Left ventricle myocardium superior (tissue), 1 donor: Measurements from ENCODE around the gene NCAPD2. TPM values are rescaled to one million over a fixed set of nuclear protein-coding genes. Genes with fewer than 3 reads are reported as not detected.
"Not testable (repeated sequence)": the region's sequence is repeated elsewhere in the genome, so short reads cannot be mapped to it uniquely, and the experiment has no call there.

ENCODE experiments used
- ATAC-seq: fragments of 200-7000 bp; cut with Tn5 transposase; one replicate; pipeline ENCODE4 v1.9.1; 2020; ENCODE audit warnings: mild to moderate bottlenecking, moderate library complexity
- DNase-seq: peaks from one replicate; pipeline ENCODE4 v3.0.0-alpha.2; 2020
- intact Hi-C: fragments of 100-400 bp; cut with micrococcal nuclease; formaldehyde crosslinking; loops from one replicate; pipeline ENCODE4 v1.11.0; 2022
- total RNA-seq: library from RNA; stranded (reverse); fragmentation: NEBNext Ultra II Directional; extraction: Animal tissue kit (Norgen Biotek cat#: 25700); gene quantifications from one replicate; pipeline ENCODE4 v1.2.1, GENCODE V29; 2021
- donor health status: DM: no; HTN: yes; CAD: no; lungs with severe emphysema.

The NCAPD2 gene
- total RNA-seq, 1 donor from 2014 or later = 13.1 TPM

DNA sequence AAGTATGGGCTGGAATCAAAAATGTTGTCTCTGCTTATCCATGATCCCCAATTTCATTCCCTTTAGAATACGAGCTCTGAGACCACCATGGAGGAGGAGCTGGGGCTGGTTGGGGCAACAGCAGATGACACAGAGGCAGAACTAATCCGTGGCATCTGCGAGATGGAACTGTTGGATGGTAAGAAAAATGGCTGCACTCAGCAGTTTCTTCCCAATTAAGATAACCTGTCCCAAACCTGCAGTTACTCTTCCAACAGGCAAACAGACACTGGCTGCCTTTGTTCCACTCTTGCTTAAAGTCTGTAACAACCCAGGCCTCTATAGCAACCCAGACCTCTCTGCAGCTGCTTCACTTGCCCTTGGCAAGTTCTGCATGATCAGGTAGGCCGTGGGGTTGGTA, 33.8 kb downstream of the NCAPD2 start:
- DNase-seq = no peak
- intact Hi-C loops = no loop called here
- ATAC-seq = no peak

DNA sequence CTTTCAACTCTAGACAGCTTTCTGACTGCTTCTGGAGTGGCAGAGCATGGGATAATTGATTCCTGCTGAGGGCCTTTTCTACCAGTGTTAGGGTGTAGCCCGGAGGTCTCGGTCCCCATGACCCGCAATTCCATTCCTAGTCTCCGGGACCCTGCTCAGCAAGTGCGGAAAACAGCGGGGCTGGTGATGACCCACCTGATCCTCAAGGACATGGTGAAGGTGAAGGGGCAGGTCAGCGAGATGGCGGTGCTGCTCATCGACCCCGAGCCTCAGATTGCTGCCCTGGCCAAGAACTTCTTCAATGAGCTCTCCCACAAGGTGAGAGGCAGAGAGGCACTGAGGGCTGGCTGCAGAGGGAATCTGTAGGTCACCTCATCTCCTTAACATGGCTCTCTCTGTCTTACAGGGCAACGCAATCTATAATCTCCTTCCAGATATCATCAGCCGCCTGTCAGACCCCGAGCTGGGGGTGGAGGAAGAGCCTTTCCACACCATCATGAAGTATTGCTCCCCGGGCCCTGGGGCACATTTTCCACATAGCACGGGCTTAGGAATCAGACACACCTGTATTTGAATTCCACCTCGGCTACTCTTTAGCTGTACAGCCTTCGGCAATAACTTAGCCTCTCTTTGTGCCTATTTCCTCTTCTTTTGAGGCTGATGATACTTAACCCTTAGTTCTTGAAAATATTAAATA, 34.8 kb downstream of the NCAPD2 start:
- DNase-seq = no peak
- ATAC-seq = no peak
- intact Hi-C loops = no loop called here

DNA sequence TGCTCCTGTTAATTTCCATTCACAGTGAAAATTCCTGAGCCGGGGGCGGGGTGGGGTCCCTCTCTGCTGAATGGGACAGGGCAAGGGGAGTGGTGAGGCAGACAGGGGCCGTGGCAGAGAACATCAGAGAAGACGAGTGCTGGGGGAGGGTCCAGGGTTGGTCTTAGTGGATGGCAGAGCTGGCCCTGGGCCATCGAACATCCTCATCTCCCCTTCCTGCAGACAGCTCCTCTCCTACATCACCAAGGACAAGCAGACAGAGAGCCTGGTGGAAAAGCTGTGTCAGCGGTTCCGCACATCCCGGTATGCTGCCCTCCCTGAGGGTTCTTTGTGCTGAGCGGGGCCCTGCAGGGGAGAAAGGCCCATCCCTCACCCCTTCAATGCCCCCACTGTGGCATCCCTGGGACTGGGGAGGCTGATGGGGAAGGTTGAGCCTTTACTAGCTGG, 35.4 kb downstream of the NCAPD2 start:
- ATAC-seq = no peak
- intact Hi-C loops = no loop called here
- no peak for DNase-seq

DNA sequence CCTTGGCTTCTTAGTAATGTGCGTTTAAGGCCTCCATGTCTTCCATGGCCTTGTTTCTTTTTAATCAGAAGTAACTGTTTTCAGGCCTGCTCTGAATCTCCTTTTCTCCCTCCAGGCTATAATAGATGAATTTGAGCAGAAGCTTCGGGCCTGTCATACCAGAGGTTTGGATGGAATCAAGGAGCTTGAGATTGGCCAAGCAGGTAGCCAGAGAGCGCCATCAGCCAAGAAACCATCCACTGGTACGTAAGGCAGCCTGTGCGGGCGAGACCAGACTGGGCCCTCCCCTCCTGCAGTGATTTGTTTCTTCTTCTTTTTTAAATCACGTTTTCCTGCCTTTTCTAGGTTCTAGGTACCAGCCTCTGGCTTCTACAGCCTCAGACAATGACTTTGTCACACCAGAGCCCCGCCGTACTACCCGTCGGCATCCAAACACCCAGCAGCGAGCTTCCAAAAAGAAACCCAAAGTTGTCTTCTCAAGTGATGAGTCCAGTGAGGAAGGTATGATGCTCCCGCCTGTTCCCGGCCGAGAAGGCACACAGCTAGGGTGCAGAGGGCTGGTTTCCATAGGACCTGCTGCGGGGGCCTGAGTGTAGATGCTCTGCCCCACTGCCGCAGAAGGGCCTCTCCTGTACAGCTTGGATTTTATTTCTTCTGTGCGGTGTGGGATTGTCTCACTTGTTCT, 36.8 kb downstream of the NCAPD2 start:
- no peak for ATAC-seq
- intact Hi-C loops = no loop called here
- no peak for DNase-seq

- ATAC-seq (no peak), DNase-seq (peak; percentile 58)
- intact Hi-C loops = no loop called here
Measured at GRCh38 chr12:6532051-6532926, 38.4 kb downstream of the NCAPD2 start.

DNA sequence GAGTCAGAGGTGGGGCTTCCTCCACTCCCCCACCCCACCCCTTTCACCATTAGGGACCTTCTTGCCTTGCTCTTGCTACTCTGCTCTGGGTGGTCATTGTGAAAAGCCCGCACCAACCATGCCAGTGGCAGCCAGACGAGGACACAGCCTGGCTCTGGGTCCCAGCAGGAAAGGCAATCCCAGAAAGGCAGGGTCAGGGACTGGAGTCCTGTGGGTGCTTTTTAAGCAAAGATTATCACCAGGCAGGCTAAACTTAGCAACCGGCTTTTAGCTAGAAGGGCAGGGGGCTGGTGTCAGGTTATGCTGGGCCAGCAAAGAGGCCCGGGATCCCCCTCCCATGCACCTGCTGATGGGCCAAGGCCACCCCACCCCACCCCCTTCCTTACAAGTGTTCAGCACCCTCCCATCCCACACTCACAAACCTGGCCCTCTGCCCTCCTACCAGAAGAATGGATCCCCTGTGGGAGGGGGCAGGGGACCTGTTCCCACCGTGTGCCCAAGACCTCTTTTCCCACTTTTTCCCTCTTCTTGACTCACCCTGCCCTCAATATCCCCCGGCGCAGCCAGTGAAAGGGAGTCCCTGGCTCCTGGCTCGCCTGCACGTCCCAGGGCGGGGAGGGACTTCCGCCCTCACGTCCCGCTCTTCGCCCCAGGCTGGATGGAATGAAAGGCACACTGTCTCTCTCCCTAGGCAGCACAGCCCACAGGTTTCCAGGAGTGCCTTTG, 39.2 kb downstream of the NCAPD2 start:
- intact Hi-C loops = no loop called here
- peak; percentile 62 for ATAC-seq

DNA sequence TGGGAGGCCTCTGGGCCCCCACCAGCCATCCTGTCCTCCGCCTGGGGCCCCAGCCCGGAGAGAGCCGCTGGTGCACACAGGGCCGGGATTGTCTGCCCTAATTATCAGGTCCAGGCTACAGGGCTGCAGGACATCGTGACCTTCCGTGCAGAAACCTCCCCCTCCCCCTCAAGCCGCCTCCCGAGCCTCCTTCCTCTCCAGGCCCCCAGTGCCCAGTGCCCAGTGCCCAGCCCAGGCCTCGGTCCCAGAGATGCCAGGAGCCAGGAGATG, 39.7 kb downstream of the NCAPD2 start:
- intact Hi-C loops = no loop called here
- ATAC-seq = no peak

More for the DNA sequence above, 39.2 kb downstream of the NCAPD2 start:
- peak; percentile 85 for DNase-seq

GRCh38 chr12:6533923-6534694, 40.2 kb downstream of the NCAPD2 start, which contains the start of gene GAPDH:
Gene GAPDH (plus strand): TSS chr12:6534517. CDS start chr12:6534833, 316 bp downstream.
- intact Hi-C loops = no loop called here
- ATAC-seq (peak; percentile 80), DNase-seq (peak; percentile 96)

More for the DNA sequence above, 39.7 kb downstream of the NCAPD2 start:
- no peak for DNase-seq

DNA sequence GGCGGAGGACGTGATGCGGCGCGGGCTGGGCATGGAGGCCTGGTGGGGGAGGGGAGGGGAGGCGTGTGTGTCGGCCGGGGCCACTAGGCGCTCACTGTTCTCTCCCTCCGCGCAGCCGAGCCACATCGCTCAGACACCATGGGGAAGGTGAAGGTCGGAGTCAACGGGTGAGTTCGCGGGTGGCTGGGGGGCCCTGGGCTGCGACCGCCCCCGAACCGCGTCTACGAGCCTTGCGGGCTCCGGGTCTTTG, 40.7 kb downstream of the NCAPD2 start:
- DNase-seq = no peak
- intact Hi-C loops = no loop called here
- peak; percentile 41 for ATAC-seq

DNA sequence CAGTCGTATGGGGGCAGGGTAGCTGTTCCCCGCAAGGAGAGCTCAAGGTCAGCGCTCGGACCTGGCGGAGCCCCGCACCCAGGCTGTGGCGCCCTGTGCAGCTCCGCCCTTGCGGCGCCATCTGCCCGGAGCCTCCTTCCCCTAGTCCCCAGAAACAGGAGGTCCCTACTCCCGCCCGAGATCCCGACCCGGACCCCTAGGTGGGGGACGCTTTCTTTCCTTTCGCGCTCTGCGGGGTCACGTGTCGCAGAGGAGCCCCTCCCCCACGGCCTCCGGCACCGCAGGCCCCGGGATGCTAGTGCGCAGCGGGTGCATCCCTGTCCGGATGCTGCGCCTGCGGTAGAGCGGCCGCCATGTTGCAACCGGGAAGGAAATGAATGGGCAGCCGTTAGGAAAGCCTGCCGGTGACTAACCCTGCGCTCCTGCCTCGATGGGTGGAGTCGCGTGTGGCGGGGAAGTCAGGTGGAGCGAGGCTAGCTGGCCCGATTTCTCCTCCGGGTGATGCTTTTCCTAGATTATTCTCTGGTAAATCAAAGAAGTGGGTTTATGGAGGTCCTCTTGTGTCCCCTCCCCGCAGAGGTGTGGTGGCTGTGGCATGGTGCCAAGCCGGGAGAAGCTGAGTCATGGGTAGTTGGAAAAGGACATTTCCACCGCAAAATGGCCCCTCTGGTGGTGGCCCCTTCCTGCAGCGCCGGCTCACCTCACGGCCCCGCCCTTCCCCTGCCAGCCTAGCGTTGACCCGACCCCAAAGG, 41.2 kb downstream of the NCAPD2 start:
- ATAC-seq (peak; percentile 17), DNase-seq (peak; percentile 84)
- intact Hi-C loops = no loop called here

DNA sequence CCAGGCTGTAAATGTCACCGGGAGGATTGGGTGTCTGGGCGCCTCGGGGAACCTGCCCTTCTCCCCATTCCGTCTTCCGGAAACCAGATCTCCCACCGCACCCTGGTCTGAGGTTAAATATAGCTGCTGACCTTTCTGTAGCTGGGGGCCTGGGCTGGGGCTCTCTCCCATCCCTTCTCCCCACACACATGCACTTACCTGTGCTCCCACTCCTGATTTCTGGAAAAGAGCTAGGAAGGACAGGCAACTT, 41.7 kb downstream of the NCAPD2 start:
- intact Hi-C loops = no loop called here
- no peak for ATAC-seq
- no peak for DNase-seq

- ATAC-seq (no peak), DNase-seq (no peak)
- intact Hi-C loops = no loop called here
Measured at GRCh38 chr12:6535960-6536847, 42.3 kb downstream of the NCAPD2 start.

DNA sequence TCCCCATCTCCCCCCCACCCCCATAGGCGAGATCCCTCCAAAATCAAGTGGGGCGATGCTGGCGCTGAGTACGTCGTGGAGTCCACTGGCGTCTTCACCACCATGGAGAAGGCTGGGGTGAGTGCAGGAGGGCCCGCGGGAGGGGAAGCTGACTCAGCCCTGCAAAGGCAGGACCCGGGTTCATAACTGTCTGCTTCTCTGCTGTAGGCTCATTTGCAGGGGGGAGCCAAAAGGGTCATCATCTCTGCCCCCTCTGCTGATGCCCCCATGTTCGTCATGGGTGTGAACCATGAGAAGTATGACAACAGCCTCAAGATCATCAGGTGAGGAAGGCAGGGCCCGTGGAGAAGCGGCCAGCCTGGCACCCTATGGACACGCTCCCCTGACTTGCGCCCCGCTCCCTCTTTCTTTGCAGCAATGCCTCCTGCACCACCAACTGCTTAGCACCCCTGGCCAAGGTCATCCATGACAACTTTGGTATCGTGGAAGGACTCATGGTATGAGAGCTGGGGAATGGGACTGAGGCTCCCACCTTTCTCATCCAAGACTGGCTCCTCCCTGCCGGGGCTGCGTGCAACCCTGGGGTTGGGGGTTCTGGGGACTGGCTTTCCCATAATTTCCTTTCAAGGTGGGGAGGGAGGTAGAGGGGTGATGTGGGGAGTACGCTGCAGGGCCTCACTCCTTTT, 43.1 kb downstream of the NCAPD2 start:
- no peak for ATAC-seq
- DNase-seq = no peak
- intact Hi-C loops = no loop called here

- ATAC-seq, intact Hi-C loops: not testable (repeated sequence)
- DNase-seq = peak; percentile 87
Measured at GRCh38 chr12:6537580-6538419, 43.9 kb downstream of the NCAPD2 start.

DNA sequence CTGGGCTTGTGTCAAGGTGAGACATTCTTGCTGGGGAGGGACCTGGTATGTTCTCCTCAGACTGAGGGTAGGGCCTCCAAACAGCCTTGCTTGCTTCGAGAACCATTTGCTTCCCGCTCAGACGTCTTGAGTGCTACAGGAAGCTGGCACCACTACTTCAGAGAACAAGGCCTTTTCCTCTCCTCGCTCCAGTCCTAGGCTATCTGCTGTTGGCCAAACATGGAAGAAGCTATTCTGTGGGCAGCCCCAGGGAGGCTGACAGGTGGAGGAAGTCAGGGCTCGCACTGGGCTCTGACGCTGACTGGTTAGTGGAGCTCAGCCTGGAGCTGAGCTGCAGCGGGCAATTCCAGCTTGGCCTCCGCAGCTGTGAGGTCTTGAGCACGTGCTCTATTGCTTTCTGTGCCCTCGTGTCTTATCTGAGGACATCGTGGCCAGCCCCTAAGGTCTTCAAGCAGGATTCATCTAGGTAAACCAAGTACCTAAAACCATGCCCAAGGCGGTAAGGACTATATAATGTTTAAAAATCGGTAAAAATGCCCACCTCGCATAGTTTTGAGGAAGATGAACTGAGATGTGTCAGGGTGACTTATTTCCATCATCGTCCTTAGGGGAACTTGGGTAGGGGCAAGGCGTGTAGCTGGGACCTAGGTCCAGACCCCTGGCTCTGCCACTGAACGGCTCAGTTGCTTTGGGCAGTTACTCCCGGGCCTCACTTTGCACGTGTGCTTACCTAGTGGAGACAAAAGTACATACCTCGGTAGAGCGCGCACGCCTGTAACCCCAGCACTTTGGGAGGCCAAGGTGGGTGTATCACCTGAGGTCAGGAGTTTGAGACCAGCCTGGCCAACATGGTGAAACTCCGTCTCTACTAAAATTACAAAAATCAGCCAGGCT, 44.8 kb downstream of the NCAPD2 start:
- DNase-seq (no peak), ATAC-seq (no peak)
- intact Hi-C loops = no loop called here
